HEK293 (cell line): ENCODE results near the gene WDR53.

ENCODE experiments used
- CTCF ChIA-PET: fragments of 350-600 bp; formaldehyde crosslinking; extraction: SDS; loops from one replicate; lab custom pipeline; 2021; ENCODE audit warnings: antibody characterized with exemption; lab: Yijun Ruan, JAX
- POLR2A ChIA-PET: fragments of 300-600 bp; formaldehyde crosslinking; extraction: SDS; loops from one replicate; lab custom pipeline; 2020; ENCODE audit warnings: antibody characterized with exemption, inconsistent platforms; lab: Yijun Ruan, JAX
- H3K27ac ChIP-seq: fragments of 200-500 bp; sonication (Bioruptor generic); 2 replicates; pipeline ENCODE4 v1.5.1; 2014; ENCODE audit warnings: low read depth, low read length, control low read depth, inconsistent platforms; ENCODE audit errors: extremely low read depth
- H3K36me3 ChIP-seq, 2 experiments: fragments of 200-500 bp in 1 of 2; sonication (Bioruptor generic) in 1 of 2; 1 replicate in 1 of 2; 2 replicates in 1 of 2; pipeline ENCODE4 v1.5.1; 2014 to 2017; ENCODE audit warnings: inconsistent platforms in 2 of 2, low read length in 2 of 2; ENCODE audit not compliant: control insufficient read depth in 2 of 2, insufficient read depth in 1 of 2
- H3K4me1 ChIP-seq: fragments of 200-500 bp; sonication (Bioruptor generic); 2 replicates; pipeline ENCODE4 v1.5.1; 2014; ENCODE audit warnings: mild to moderate bottlenecking, low read length, inconsistent platforms; ENCODE audit not compliant: control insufficient read depth, insufficient read depth
- H3K4me3 ChIP-seq: 2 replicates; pipeline ENCODE4 v1.5.1; 2011; ENCODE audit warnings: low read depth, mild to moderate bottlenecking, control low read depth, low read length, moderate library complexity
- H3K9me3 ChIP-seq: fragments of 200-500 bp; sonication (Bioruptor generic); 2 replicates; pipeline ENCODE4 v1.5.1; 2014; ENCODE audit warnings: low read depth, low read length, inconsistent platforms; ENCODE audit not compliant: control insufficient read depth, insufficient read depth
- BCL11A ChIP-seq: fragments of 450-650 bp; formaldehyde crosslinking; IDR thresholded peaks from 2 replicates; pipeline ENCODE4 v1.5.1; 2016; ENCODE audit warnings: low read depth, missing biosample characterization, missing genetic modification characterization
- KLF10 ChIP-seq: fragments of 450-650 bp; IDR thresholded peaks from 2 replicates; pipeline ENCODE4 v1.5.1; 2018; ENCODE audit warnings: missing biosample characterization, mild to moderate bottlenecking, missing genetic modification characterization
- OSR2 ChIP-seq: fragments of 450-650 bp; formaldehyde crosslinking; IDR thresholded peaks from 2 replicates; pipeline ENCODE4 v1.5.1; 2016; ENCODE audit warnings: missing biosample characterization, missing genetic modification characterization
- PRDM1 ChIP-seq: fragments of 450-650 bp; formaldehyde crosslinking; IDR thresholded peaks from 2 replicates; pipeline ENCODE4; 2016; ENCODE audit warnings: missing biosample characterization, missing genetic modification characterization
- SP7 ChIP-seq: fragments of 450-650 bp; formaldehyde crosslinking; IDR thresholded peaks from 2 replicates; pipeline ENCODE4 v1.5.1; 2016; ENCODE audit warnings: missing biosample characterization, missing genetic modification characterization
- YY2 ChIP-seq: fragments of 450-650 bp; formaldehyde crosslinking; IDR thresholded peaks from 2 replicates; pipeline ENCODE4 v1.5.1; 2016; ENCODE audit warnings: missing biosample characterization, missing genetic modification characterization
- ZBTB20 ChIP-seq: fragments of 450-650 bp; formaldehyde crosslinking; IDR thresholded peaks from 2 replicates; pipeline ENCODE4 v1.5.1; 2016; ENCODE audit warnings: missing biosample characterization, missing genetic modification characterization
- ZBTB7A ChIP-seq: fragments of 450-650 bp; formaldehyde crosslinking; IDR thresholded peaks from 2 replicates; pipeline ENCODE4 v1.5.1; 2016; ENCODE audit warnings: low read depth, missing biosample characterization, missing genetic modification characterization
- ZFHX2 ChIP-seq: fragments of 450-650 bp; formaldehyde crosslinking; conservative IDR thresholded peaks from 2 replicates; pipeline ENCODE4 v1.5.1; 2016; ENCODE audit warnings: missing biosample characterization, missing genetic modification characterization
- ZNF211 ChIP-seq: fragments of 450-650 bp; formaldehyde crosslinking; IDR thresholded peaks from 2 replicates; pipeline ENCODE4 v1.5.1; 2016; ENCODE audit warnings: low read depth, missing biosample characterization, missing genetic modification characterization
- ZNF23 ChIP-seq: fragments of 450-650 bp; formaldehyde crosslinking; IDR thresholded peaks from 2 replicates; pipeline ENCODE4 v1.5.1; 2016; ENCODE audit warnings: missing biosample characterization, missing genetic modification characterization, borderline replicate concordance
- ZNF239 ChIP-seq: fragments of 450-650 bp; formaldehyde crosslinking; IDR thresholded peaks from 2 replicates; pipeline ENCODE4 v1.5.1; 2016; ENCODE audit warnings: missing biosample characterization, missing genetic modification characterization
- ZNF302 ChIP-seq: fragments of 450-650 bp; formaldehyde crosslinking; IDR thresholded peaks from 2 replicates; pipeline ENCODE4 v1.5.1; 2016; ENCODE audit warnings: missing biosample characterization, missing genetic modification characterization, low read depth
- ZNF341 ChIP-seq: fragments of 450-650 bp; formaldehyde crosslinking; IDR thresholded peaks from 2 replicates; pipeline ENCODE4; 2016; ENCODE audit warnings: low read depth, missing biosample characterization, missing genetic modification characterization
- ZNF394 ChIP-seq: fragments of 450-650 bp; formaldehyde crosslinking; IDR thresholded peaks from 2 replicates; pipeline ENCODE4 v1.5.1; 2016; ENCODE audit warnings: missing biosample characterization, missing genetic modification characterization, mild to moderate bottlenecking, moderate library complexity, borderline replicate concordance
- ZNF473 ChIP-seq: fragments of 450-650 bp; formaldehyde crosslinking; IDR thresholded peaks from 2 replicates; pipeline ENCODE4 v1.5.1; 2017; ENCODE audit warnings: missing biosample characterization, missing genetic modification characterization
- ZNF561 ChIP-seq: fragments of 450-650 bp; IDR thresholded peaks from 2 replicates; pipeline ENCODE4 v1.5.1; 2018; ENCODE audit warnings: missing biosample characterization, missing genetic modification characterization, borderline replicate concordance
- ZNF596 ChIP-seq: fragments of 450-650 bp; IDR thresholded peaks from 2 replicates; pipeline ENCODE4 v1.5.0; 2018; ENCODE audit warnings: missing biosample characterization, mild to moderate bottlenecking, missing genetic modification characterization, moderate library complexity
- ZNF645 ChIP-seq: fragments of 450-650 bp; formaldehyde crosslinking; IDR thresholded peaks from 2 replicates; pipeline ENCODE4; 2016; ENCODE audit warnings: missing biosample characterization, missing genetic modification characterization
- ZNF658 ChIP-seq: fragments of 450-650 bp; formaldehyde crosslinking; IDR thresholded peaks from 2 replicates; pipeline ENCODE4; 2016; ENCODE audit warnings: missing biosample characterization, missing genetic modification characterization
- ZNF707 ChIP-seq: fragments of 450-650 bp; formaldehyde crosslinking; IDR thresholded peaks from 2 replicates; pipeline ENCODE4 v1.5.1; 2016; ENCODE audit warnings: missing biosample characterization, missing genetic modification characterization
- ZNF76 ChIP-seq: fragments of 450-650 bp; formaldehyde crosslinking; IDR thresholded peaks from 2 replicates; pipeline ENCODE4; 2016; ENCODE audit warnings: low read depth, missing biosample characterization, missing genetic modification characterization, borderline replicate concordance
- TF ChIP-seq, protein P1 (sequence below): IDR thresholded peaks from 2 replicates; pipeline ENCODE4 v1.6.1; 2011; ENCODE audit warnings: mild to moderate bottlenecking, low read depth, low read length, borderline replicate concordance
- TF ChIP-seq, protein P2 (sequence below): fragments of 450-650 bp; formaldehyde crosslinking; IDR thresholded peaks from 2 replicates; pipeline ENCODE4 v1.5.1; 2017; ENCODE audit warnings: missing biosample characterization, missing genetic modification characterization

The WDR53 gene

GRCh38 chr3:196517162-196517800 is 51.1 kb downstream of the WDR53 start:
- POLR2A ChIA-PET: interaction anchor here (3.1 kb wide), 1 partner anchor 14 kb away, joined by 10 read pairs; the partner anchor contains the start of gene RNF168
- TF ChIP-seq ZNF341 (0 out of 2 replicates have a peak, but pooled peaks have one; percentile 15), ZNF658 (tag by site-specific recombination) (no peak)
- CTCF ChIA-PET: interaction anchor here (0.7 kb wide), 1 partner anchor 656 kb away, joined by 3 read pairs; no protein-coding TSS in a partner anchor
- H3K36me3 ChIP-seq: no peaks in the 10 kb centered on the region
- no peaks in the 10 kb centered on the region for H3K9me3 ChIP-seq
- no peak overlapping the region for H3K4me3 ChIP-seq
- no peaks in the 10 kb centered on the region for H3K4me1 ChIP-seq
- H3K27ac ChIP-seq: no peak overlapping the region

GRCh38 chr3:196514913-196515621 is 53.3 kb downstream of the WDR53 start, which contains the start of gene SMCO1:
TSS of gene SMCO1 (minus strand) at chr3:196515346. CDS start at chr3:196515209, 137 bp downstream.
- TF ChIP-seq ZNF596 (tag by site-specific recombination) (no peak), ZNF302 (no peak), ZNF23 (tag by site-specific recombination) (no peak), ZFHX2 (tag by site-specific recombination) (no peak), YY2 (tag by site-specific recombination) (no peak), ZNF473 (tag by site-specific recombination) (no peak), ZBTB7A (tag by site-specific recombination) (no peak), OSR2 (tag by site-specific recombination) (no peak), ZNF394 (tag by site-specific recombination) (no peak), ZNF239 (tag by site-specific recombination) (no peak), PRDM1 (tag by site-specific recombination) (no peak), ZNF561 (tag by site-specific recombination) (no peak), ZNF76 (tag by site-specific recombination) (no peak), BCL11A (tag by site-specific recombination) (no peak)
- TF ChIP-seq, protein P1, sequence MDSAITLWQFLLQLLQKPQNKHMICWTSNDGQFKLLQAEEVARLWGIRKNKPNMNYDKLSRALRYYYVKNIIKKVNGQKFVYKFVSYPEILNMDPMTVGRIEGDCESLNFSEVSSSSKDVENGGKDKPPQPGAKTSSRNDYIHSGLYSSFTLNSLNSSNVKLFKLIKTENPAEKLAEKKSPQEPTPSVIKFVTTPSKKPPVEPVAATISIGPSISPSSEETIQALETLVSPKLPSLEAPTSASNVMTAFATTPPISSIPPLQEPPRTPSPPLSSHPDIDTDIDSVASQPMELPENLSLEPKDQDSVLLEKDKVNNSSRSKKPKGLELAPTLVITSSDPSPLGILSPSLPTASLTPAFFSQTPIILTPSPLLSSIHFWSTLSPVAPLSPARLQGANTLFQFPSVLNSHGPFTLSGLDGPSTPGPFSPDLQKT: no peak
- TF ChIP-seq, all 188 proteins: peak for 0
- no peaks in the 10 kb centered on the region for H3K4me1 ChIP-seq
- H3K36me3 ChIP-seq: no peaks in the 10 kb centered on the region
- CTCF ChIA-PET: interaction anchor here (0.7 kb wide), 1 partner anchor 9 kb away, joined by 5 read pairs; no protein-coding TSS in a partner anchor
- H3K4me3 ChIP-seq: no peak within 1 kb of the TSS
- H3K9me3 ChIP-seq: no peaks in the 10 kb centered on the region
- no peak within 1 kb of the TSS for H3K27ac ChIP-seq
- POLR2A ChIA-PET: no interaction called here

GRCh38 chr3:196514350-196514716 is 54.0 kb downstream of the WDR53 start:
- TF ChIP-seq ZNF658 (tag by site-specific recombination) (no peak), ZBTB20 (tag by site-specific recombination) (no peak), ZNF645 (no peak), KLF10 (no peak), SP7 (tag by site-specific recombination) (no peak), ZNF707 (no peak), ZNF211 (no peak)
- TF ChIP-seq, protein P2, sequence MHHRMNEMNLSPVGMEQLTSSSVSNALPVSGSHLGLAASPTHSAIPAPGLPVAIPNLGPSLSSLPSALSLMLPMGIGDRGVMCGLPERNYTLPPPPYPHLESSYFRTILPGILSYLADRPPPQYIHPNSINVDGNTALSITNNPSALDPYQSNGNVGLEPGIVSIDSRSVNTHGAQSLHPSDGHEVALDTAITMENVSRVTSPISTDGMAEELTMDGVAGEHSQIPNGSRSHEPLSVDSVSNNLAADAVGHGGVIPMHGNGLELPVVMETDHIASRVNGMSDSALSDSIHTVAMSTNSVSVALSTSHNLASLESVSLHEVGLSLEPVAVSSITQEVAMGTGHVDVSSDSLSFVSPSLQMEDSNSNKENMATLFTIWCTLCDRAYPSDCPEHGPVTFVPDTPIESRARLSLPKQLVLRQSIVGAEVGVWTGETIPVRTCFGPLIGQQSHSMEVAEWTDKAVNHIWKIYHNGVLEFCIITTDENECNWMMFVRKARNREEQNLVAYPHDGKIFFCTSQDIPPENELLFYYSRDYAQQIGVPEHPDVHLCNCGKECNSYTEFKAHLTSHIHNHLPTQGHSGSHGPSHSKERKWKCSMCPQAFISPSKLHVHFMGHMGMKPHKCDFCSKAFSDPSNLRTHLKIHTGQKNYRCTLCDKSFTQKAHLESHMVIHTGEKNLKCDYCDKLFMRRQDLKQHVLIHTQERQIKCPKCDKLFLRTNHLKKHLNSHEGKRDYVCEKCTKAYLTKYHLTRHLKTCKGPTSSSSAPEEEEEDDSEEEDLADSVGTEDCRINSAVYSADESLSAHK (tag by site-specific recombination): no peak
- TF ChIP-seq, all 188 proteins: peak for 0
- Histone ChIP-seq H3K4me3 (no peak overlapping the region), H3K27ac (no peak overlapping the region), H3K4me1 (no peaks in the 10 kb centered on the region), H3K36me3 (no peaks in the 10 kb centered on the region), H3K9me3 (no peaks in the 10 kb centered on the region)
- POLR2A ChIA-PET: no interaction called here
- CTCF ChIA-PET: interaction anchor here (0.6 to 0.7 kb wide), 2 partner anchors 9 to 105 kb away, joined by 3 to 5 read pairs; no protein-coding TSS in a partner anchor
